HEK293 (cell line): Measurements from ENCODE around the gene PDE4D.

Source experiments
- HOXA7 ChIP-seq: sonication (generic); formaldehyde crosslinking; IDR thresholded peaks from 2 replicates; pipeline ENCODE4 v1.8.1; 2022; ENCODE audit warnings: missing genetic modification reagents, borderline replicate concordance
- RBAK ChIP-seq: fragments of 450-650 bp; formaldehyde crosslinking; IDR thresholded peaks from 2 replicates; pipeline ENCODE4 v1.5.1; 2016; ENCODE audit warnings: missing biosample characterization, missing genetic modification characterization
- SCRT1 ChIP-seq: fragments of 450-650 bp; formaldehyde crosslinking; IDR thresholded peaks from 2 replicates; pipeline ENCODE4 v1.5.1; 2016; ENCODE audit warnings: missing biosample characterization, missing genetic modification characterization, borderline replicate concordance
- SETDB1 ChIP-seq: IDR thresholded peaks from one replicate; pipeline ENCODE4 v1.6.1; 2017; ENCODE audit warnings: mild to moderate bottlenecking, low read length, moderate library complexity, mixed read lengths; ENCODE audit not compliant: insufficient read length
- TCF7L2 ChIP-seq: IDR thresholded peaks from 2 replicates; pipeline ENCODE4 v1.6.1; 2011; ENCODE audit warnings: low read depth, mild to moderate bottlenecking, inconsistent platforms, low read length, moderate library complexity, borderline replicate concordance
- ZBTB20 ChIP-seq: fragments of 450-650 bp; formaldehyde crosslinking; IDR thresholded peaks from 2 replicates; pipeline ENCODE4 v1.5.1; 2016; ENCODE audit warnings: missing biosample characterization, missing genetic modification characterization
- ZFP69B ChIP-seq: fragments of 450-650 bp; formaldehyde crosslinking; IDR thresholded peaks from 2 replicates; pipeline ENCODE4 v1.5.1; 2016; ENCODE audit warnings: missing biosample characterization, missing genetic modification characterization
- ZNF16 ChIP-seq: fragments of 450-650 bp; formaldehyde crosslinking; IDR thresholded peaks from 2 replicates; pipeline ENCODE4 v1.5.1; 2016; ENCODE audit warnings: low read depth, missing biosample characterization, missing genetic modification characterization
- ZNF211 ChIP-seq: fragments of 450-650 bp; formaldehyde crosslinking; IDR thresholded peaks from 2 replicates; pipeline ENCODE4 v1.5.1; 2016; ENCODE audit warnings: low read depth, missing biosample characterization, missing genetic modification characterization
- ZNF223 ChIP-seq: fragments of 450-650 bp; formaldehyde crosslinking; IDR thresholded peaks from 2 replicates; pipeline ENCODE4 v1.5.1; 2016; ENCODE audit warnings: missing biosample characterization, missing genetic modification characterization
- ZNF239 ChIP-seq: fragments of 450-650 bp; formaldehyde crosslinking; IDR thresholded peaks from 2 replicates; pipeline ENCODE4 v1.5.1; 2016; ENCODE audit warnings: missing biosample characterization, missing genetic modification characterization
- ZNF302 ChIP-seq: fragments of 450-650 bp; formaldehyde crosslinking; IDR thresholded peaks from 2 replicates; pipeline ENCODE4 v1.5.1; 2016; ENCODE audit warnings: missing biosample characterization, missing genetic modification characterization, low read depth
- ZNF311 ChIP-seq: fragments of 450-650 bp; formaldehyde crosslinking; IDR thresholded peaks from 2 replicates; pipeline ENCODE4 v1.5.1; 2017; ENCODE audit warnings: missing biosample characterization, missing genetic modification characterization, borderline replicate concordance
- ZNF350 ChIP-seq: fragments of 450-650 bp; formaldehyde crosslinking; IDR thresholded peaks from 2 replicates; pipeline ENCODE4 v1.5.0; 2017; ENCODE audit warnings: missing biosample characterization, mild to moderate bottlenecking, missing genetic modification characterization
- ZNF37A ChIP-seq: fragments of 450-650 bp; IDR thresholded peaks from 2 replicates; pipeline ENCODE4 v1.5.1; 2018; ENCODE audit warnings: missing biosample characterization, missing genetic modification characterization
- ZNF514 ChIP-seq: fragments of 450-650 bp; formaldehyde crosslinking; IDR thresholded peaks from 2 replicates; pipeline ENCODE4 v1.5.1; 2016; ENCODE audit warnings: missing biosample characterization, missing genetic modification characterization
- ZNF529 ChIP-seq: fragments of 450-650 bp; formaldehyde crosslinking; IDR thresholded peaks from 2 replicates; pipeline ENCODE4 v1.5.1; 2017; ENCODE audit warnings: missing genetic modification characterization, missing biosample characterization; ENCODE audit not compliant: insufficient replicate concordance
- ZNF560 ChIP-seq: fragments of 450-650 bp; formaldehyde crosslinking; IDR thresholded peaks from 2 replicates; pipeline ENCODE4 v1.5.1; 2017; ENCODE audit warnings: missing biosample characterization, missing genetic modification characterization, borderline replicate concordance
- ZNF561 ChIP-seq: fragments of 450-650 bp; IDR thresholded peaks from 2 replicates; pipeline ENCODE4 v1.5.1; 2018; ENCODE audit warnings: missing biosample characterization, missing genetic modification characterization, borderline replicate concordance
- ZNF621 ChIP-seq: fragments of 450-650 bp; formaldehyde crosslinking; IDR thresholded peaks from 2 replicates; pipeline ENCODE4 v1.5.1; 2017; ENCODE audit warnings: missing biosample characterization, missing genetic modification characterization
- ZNF707 ChIP-seq: fragments of 450-650 bp; formaldehyde crosslinking; IDR thresholded peaks from 2 replicates; pipeline ENCODE4 v1.5.1; 2016; ENCODE audit warnings: missing biosample characterization, missing genetic modification characterization
- ZNF777 ChIP-seq: fragments of 450-650 bp; formaldehyde crosslinking; IDR thresholded peaks from 2 replicates; pipeline ENCODE4 v1.5.1; 2017; ENCODE audit warnings: missing biosample characterization, missing genetic modification characterization, borderline replicate concordance
- ZXDB ChIP-seq: fragments of 450-650 bp; formaldehyde crosslinking; IDR thresholded peaks from 2 replicates; pipeline ENCODE4 v1.5.1; 2016; ENCODE audit warnings: missing biosample characterization, missing genetic modification characterization
- TF ChIP-seq, protein P1 (sequence below): fragments of 450-650 bp; formaldehyde crosslinking; IDR thresholded peaks from 2 replicates; pipeline ENCODE4 v1.5.1; 2016; ENCODE audit warnings: missing biosample characterization, missing genetic modification characterization
- TF ChIP-seq, protein P2 (sequence below): fragments of 450-650 bp; formaldehyde crosslinking; IDR thresholded peaks from 2 replicates; pipeline ENCODE4 v1.5.1; 2016; ENCODE audit warnings: missing biosample characterization, missing genetic modification characterization
- TF ChIP-seq, protein P3 (sequence below): fragments of 450-650 bp; formaldehyde crosslinking; IDR thresholded peaks from 2 replicates; pipeline ENCODE4 v1.5.1; 2017; ENCODE audit warnings: missing biosample characterization, missing genetic modification characterization
- TF ChIP-seq, protein P4 (sequence below): fragments of 450-650 bp; formaldehyde crosslinking; IDR thresholded peaks from 2 replicates; pipeline ENCODE4 v1.5.1; 2016; ENCODE audit warnings: missing biosample characterization, missing genetic modification characterization
- TF ChIP-seq, protein P5 (sequence below): fragments of 450-650 bp; formaldehyde crosslinking; IDR thresholded peaks from 2 replicates; pipeline ENCODE4 v1.5.1; 2016; ENCODE audit warnings: missing biosample characterization, missing genetic modification characterization
- TF ChIP-seq, protein P6 (sequence below): fragments of 450-650 bp; formaldehyde crosslinking; conservative IDR thresholded peaks from 2 replicates; pipeline ENCODE4 v1.5.1; 2016; ENCODE audit warnings: low read depth, missing biosample characterization, missing genetic modification characterization

PDE4D gene

DNA sequence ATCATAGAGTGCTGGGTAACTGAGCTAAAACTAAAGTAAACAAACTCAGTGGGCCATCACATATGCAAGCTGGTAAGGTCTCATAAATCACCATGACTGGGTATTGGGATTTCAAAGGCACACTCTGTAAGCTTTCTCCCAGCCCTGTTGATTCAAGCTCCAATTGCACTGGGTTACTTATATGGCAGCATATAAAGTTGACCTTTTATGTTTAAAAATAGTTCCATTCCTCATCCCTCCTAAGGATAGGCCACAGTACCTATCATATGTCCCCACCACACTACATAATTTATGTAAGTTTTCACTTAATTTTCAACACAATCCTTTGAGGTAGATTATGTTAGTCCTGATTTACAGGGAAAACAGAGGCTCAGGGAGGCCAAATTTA, 872.2 kb downstream of the PDE4D start (continued):
- TF ChIP-seq ZNF302 (tag by site-specific recombination) (no peak), RBAK (tag by site-specific recombination) (no peak), ZNF561 (tag by site-specific recombination) (peak; percentile 88), ZNF777 (tag by site-specific recombination) (no peak), HOXA7 (CRISPR knock-in tag) (no peak), ZBTB20 (tag by site-specific recombination) (no peak), ZNF350 (no peak), ZXDB (tag by site-specific recombination) (peak; percentile 67; the same call in 1 of the 2 replicates), ZNF211 (tag by site-specific recombination) (no peak), SCRT1 (peak; percentile 80), ZNF311 (no peak), ZNF560 (no peak), ZNF37A (tag by site-specific recombination) (no peak), ZNF514 (tag by site-specific recombination) (no peak), ZNF16 (no peak), ZNF621 (no peak), ZNF223 (no peak), ZNF707 (tag by site-specific recombination) (no peak), ZNF239 (no peak), ZNF529 (tag by site-specific recombination) (no peak), TCF7L2 (peak; percentile 98), SETDB1 (no peak), ZFP69B (tag by site-specific recombination) (peak; percentile 43; the same call in 1 of the 2 replicates)
- TF ChIP-seq, protein P1, sequence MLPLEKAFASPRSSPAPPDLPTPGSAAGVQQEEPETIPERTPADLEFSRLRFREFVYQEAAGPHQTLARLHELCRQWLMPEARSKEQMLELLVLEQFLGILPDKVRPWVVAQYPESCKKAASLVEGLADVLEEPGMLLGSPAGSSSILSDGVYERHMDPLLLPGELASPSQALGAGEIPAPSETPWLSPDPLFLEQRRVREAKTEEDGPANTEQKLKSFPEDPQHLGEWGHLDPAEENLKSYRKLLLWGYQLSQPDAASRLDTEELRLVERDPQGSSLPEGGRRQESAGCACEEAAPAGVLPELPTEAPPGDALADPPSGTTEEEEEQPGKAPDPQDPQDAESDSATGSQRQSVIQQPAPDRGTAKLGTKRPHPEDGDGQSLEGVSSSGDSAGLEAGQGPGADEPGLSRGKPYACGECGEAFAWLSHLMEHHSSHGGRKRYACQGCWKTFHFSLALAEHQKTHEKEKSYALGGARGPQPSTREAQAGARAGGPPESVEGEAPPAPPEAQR (tag by site-specific recombination) = no peak
- TF ChIP-seq, protein P2, sequence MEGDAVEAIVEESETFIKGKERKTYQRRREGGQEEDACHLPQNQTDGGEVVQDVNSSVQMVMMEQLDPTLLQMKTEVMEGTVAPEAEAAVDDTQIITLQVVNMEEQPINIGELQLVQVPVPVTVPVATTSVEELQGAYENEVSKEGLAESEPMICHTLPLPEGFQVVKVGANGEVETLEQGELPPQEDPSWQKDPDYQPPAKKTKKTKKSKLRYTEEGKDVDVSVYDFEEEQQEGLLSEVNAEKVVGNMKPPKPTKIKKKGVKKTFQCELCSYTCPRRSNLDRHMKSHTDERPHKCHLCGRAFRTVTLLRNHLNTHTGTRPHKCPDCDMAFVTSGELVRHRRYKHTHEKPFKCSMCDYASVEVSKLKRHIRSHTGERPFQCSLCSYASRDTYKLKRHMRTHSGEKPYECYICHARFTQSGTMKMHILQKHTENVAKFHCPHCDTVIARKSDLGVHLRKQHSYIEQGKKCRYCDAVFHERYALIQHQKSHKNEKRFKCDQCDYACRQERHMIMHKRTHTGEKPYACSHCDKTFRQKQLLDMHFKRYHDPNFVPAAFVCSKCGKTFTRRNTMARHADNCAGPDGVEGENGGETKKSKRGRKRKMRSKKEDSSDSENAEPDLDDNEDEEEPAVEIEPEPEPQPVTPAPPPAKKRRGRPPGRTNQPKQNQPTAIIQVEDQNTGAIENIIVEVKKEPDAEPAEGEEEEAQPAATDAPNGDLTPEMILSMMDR = no peak
- TF ChIP-seq, protein P3, sequence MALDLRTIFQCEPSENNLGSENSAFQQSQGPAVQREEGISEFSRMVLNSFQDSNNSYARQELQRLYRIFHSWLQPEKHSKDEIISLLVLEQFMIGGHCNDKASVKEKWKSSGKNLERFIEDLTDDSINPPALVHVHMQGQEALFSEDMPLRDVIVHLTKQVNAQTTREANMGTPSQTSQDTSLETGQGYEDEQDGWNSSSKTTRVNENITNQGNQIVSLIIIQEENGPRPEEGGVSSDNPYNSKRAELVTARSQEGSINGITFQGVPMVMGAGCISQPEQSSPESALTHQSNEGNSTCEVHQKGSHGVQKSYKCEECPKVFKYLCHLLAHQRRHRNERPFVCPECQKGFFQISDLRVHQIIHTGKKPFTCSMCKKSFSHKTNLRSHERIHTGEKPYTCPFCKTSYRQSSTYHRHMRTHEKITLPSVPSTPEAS (tag by site-specific recombination) = peak; percentile 73
- TF ChIP-seq, protein P4, sequence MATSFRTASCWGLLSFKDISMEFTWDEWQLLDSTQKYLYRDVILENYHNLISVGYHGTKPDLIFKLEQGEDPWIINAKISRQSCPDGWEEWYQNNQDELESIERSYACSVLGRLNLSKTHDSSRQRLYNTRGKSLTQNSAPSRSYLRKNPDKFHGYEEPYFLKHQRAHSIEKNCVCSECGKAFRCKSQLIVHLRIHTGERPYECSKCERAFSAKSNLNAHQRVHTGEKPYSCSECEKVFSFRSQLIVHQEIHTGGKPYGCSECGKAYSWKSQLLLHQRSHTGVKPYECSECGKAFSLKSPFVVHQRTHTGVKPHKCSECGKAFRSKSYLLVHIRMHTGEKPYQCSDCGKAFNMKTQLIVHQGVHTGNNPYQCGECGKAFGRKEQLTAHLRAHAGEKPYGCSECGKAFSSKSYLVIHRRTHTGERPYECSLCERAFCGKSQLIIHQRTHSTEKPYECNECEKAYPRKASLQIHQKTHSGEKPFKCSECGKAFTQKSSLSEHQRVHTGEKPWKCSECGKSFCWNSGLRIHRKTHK (tag by site-specific recombination) = no peak
- TF ChIP-seq, protein P5, sequence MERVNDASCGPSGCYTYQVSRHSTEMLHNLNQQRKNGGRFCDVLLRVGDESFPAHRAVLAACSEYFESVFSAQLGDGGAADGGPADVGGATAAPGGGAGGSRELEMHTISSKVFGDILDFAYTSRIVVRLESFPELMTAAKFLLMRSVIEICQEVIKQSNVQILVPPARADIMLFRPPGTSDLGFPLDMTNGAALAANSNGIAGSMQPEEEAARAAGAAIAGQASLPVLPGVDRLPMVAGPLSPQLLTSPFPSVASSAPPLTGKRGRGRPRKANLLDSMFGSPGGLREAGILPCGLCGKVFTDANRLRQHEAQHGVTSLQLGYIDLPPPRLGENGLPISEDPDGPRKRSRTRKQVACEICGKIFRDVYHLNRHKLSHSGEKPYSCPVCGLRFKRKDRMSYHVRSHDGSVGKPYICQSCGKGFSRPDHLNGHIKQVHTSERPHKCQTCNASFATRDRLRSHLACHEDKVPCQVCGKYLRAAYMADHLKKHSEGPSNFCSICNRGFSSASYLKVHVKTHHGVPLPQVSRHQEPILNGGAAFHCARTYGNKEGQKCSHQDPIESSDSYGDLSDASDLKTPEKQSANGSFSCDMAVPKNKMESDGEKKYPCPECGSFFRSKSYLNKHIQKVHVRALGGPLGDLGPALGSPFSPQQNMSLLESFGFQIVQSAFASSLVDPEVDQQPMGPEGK (tag by site-specific recombination) = no peak; the same call in 1 of the 2 replicates
- TF ChIP-seq, protein P6, sequence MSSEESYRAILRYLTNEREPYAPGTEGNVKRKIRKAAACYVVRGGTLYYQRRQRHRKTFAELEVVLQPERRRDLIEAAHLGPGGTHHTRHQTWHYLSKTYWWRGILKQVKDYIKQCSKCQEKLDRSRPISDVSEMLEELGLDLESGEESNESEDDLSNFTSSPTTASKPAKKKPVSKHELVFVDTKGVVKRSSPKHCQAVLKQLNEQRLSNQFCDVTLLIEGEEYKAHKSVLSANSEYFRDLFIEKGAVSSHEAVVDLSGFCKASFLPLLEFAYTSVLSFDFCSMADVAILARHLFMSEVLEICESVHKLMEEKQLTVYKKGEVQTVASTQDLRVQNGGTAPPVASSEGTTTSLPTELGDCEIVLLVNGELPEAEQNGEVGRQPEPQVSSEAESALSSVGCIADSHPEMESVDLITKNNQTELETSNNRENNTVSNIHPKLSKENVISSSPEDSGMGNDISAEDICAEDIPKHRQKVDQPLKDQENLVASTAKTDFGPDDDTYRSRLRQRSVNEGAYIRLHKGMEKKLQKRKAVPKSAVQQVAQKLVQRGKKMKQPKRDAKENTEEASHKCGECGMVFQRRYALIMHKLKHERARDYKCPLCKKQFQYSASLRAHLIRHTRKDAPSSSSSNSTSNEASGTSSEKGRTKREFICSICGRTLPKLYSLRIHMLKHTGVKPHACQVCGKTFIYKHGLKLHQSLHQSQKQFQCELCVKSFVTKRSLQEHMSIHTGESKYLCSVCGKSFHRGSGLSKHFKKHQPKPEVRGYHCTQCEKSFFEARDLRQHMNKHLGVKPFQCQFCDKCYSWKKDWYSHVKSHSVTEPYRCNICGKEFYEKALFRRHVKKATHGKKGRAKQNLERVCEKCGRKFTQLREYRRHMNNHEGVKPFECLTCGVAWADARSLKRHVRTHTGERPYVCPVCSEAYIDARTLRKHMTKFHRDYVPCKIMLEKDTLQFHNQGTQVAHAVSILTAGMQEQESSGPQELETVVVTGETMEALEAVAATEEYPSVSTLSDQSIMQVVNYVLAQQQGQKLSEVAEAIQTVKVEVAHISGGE = no peak
